Mesendoderm (in vitro differentiated cells): ENCODE results near the gene FARSB.

ENCODE experiments used
- DNase-seq: peaks from one replicate; pipeline ENCODE4 v3.0.0; 2013
- H2AK5ac ChIP-seq: 2 replicates; pipeline ENCODE4 v1.6.1; 2013; ENCODE audit warnings: low read length, inconsistent platforms
- H2BK120ac ChIP-seq: 2 replicates; pipeline ENCODE4 v1.6.1; 2013; ENCODE audit warnings: low read depth, mild to moderate bottlenecking, low read length, moderate library complexity, mixed read lengths
- H2BK15ac ChIP-seq: replicated peaks from 2 replicates; pipeline ENCODE4 v1.6.1; 2013; ENCODE audit warnings: low read depth, mild to moderate bottlenecking, moderate library complexity
- H2BK5ac ChIP-seq: 2 replicates; pipeline ENCODE4 v1.6.1; 2013; ENCODE audit warnings: low read length, inconsistent platforms
- H3K18ac ChIP-seq: 2 replicates; pipeline ENCODE4 v1.6.1; 2013; ENCODE audit warnings: mild to moderate bottlenecking, low read length, mixed read lengths
- H3K23ac ChIP-seq: one replicate; pipeline ENCODE4 v1.6.1; 2013; ENCODE audit warnings: low read length
- H3K27ac ChIP-seq: 2 replicates; pipeline ENCODE4 v1.5.1; 2013; ENCODE audit warnings: low read depth, mild to moderate bottlenecking, inconsistent platforms, low read length, moderate library complexity
- H3K27me3 ChIP-seq: 2 replicates; pipeline ENCODE4 v1.6.1; 2013; ENCODE audit warnings: low read length, control low read depth, mild to moderate bottlenecking, inconsistent platforms; ENCODE audit not compliant: insufficient read depth, poor library complexity
- H3K36me3 ChIP-seq: 2 replicates; pipeline ENCODE4 v1.6.1; 2013; ENCODE audit warnings: low read length, inconsistent platforms; ENCODE audit not compliant: control insufficient read depth, insufficient read depth
- H3K4ac ChIP-seq: one replicate; pipeline ENCODE4 v1.6.1; 2013; ENCODE audit warnings: low read depth, mild to moderate bottlenecking, low read length, moderate library complexity
- H3K4me1 ChIP-seq: 2 replicates; pipeline ENCODE4 v1.6.1; 2013; ENCODE audit warnings: low read depth, low read length, inconsistent platforms; ENCODE audit not compliant: control insufficient read depth
- H3K4me2 ChIP-seq: 2 replicates; pipeline ENCODE4 v1.6.1; 2013; ENCODE audit warnings: low read length
- H3K4me3 ChIP-seq: 2 replicates; pipeline ENCODE4 v1.5.1; 2013; ENCODE audit warnings: mild to moderate bottlenecking, low read length
- H3K56ac ChIP-seq: one replicate; pipeline ENCODE4 v1.6.1; 2013; ENCODE audit warnings: low read length
- H3K79me1 ChIP-seq: 2 replicates; pipeline ENCODE4 v1.6.1; 2013; ENCODE audit warnings: low read length, inconsistent platforms
- H3K79me2 ChIP-seq: 2 replicates; pipeline ENCODE4 v1.6.1; 2013; ENCODE audit warnings: mild to moderate bottlenecking, low read length; ENCODE audit not compliant: control insufficient read depth, insufficient read depth
- H3K9ac ChIP-seq: 2 replicates; pipeline ENCODE4 v1.6.1; 2013; ENCODE audit warnings: low read length, inconsistent platforms
- H4K5ac ChIP-seq: one replicate; pipeline ENCODE4 v1.6.1; 2013; ENCODE audit warnings: low read length
- H4K8ac ChIP-seq: one replicate; pipeline ENCODE4 v1.6.1; 2013; ENCODE audit warnings: low read depth, mild to moderate bottlenecking, control low read depth, low read length, moderate library complexity
- WGBS: extraction: QIAGEN DNeasy Blood & Tissue Kit; methylation state at CpG from one replicate; pipeline ENCODE4 v1.1.7; 2013; ENCODE audit warnings: low lambda C conversion rate, missing lambda C conversion rate; ENCODE audit not compliant: insufficient coverage; ENCODE audit errors: extremely low coverage; 5-methylcytosine and 5-hydroxymethylcytosine counted together

The FARSB gene

DNA sequence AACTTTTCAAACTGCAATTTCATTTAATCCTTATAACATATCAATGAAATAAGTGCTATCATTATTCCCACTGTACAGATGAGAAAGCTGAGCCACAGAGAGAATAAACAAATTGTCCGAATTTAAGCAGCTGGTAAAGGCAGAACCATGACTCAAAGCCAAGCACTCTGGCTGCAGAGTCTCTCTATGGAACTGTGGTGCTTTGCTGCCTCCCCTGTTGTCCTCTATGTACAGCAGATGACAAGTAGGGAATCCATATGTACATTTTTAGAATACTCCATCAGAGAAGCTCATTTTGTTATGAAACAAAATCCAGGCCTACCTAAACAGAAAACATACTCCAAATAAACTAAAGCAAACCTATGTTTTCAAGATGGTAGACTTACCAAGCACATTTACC is 45.1 kb downstream of the FARSB start:
- H3K27ac ChIP-seq: no peak overlapping the region
- H3K4me3 ChIP-seq: no peak overlapping the region
- H3K4me1 ChIP-seq: no peaks in the 10 kb centered on the region
- no peak overlapping the region for H2BK5ac ChIP-seq
- no peak overlapping the region for H3K4me2 ChIP-seq
- no peak overlapping the region for H3K4ac ChIP-seq
- no peak overlapping the region for H3K56ac ChIP-seq
- H4K8ac ChIP-seq: no peak overlapping the region
- no peak overlapping the region for H4K5ac ChIP-seq
- no peaks in the 10 kb centered on the region for H3K27me3 ChIP-seq
- H3K18ac ChIP-seq: no peak overlapping the region
- H2BK120ac ChIP-seq: no peak overlapping the region
- no peaks in the 10 kb centered on the region for H3K36me3 ChIP-seq
- no peak overlapping the region for H2BK15ac ChIP-seq
- WGBS: no CpG with 5 or more reads among the region's 1 CpG
- no peak for DNase-seq
- H3K23ac ChIP-seq: no peak overlapping the region
- no peak overlapping the region for H3K9ac ChIP-seq
- no peaks in the 10 kb centered on the region for H3K79me2 ChIP-seq
- H2AK5ac ChIP-seq: no peak overlapping the region
- no peaks in the 10 kb centered on the region for H3K79me1 ChIP-seq

- Histone ChIP-seq H3K36me3 (no peaks in the 10 kb centered on the region), H2AK5ac (no peak overlapping the region), H2BK5ac (no peak overlapping the region), H4K5ac (no peak overlapping the region), H3K4ac (no peak overlapping the region), H2BK15ac (no peak overlapping the region), H3K4me3 (no peak overlapping the region), H3K56ac (no peak overlapping the region), H3K27me3 (no peaks in the 10 kb centered on the region), H3K4me2 (no peak overlapping the region), H3K9ac (no peak overlapping the region), H3K23ac (no peak overlapping the region), H3K4me1 (no peaks in the 10 kb centered on the region), H3K79me1 (no peaks in the 10 kb centered on the region), H3K18ac (no peak overlapping the region), H3K79me2 (no peaks in the 10 kb centered on the region), H3K27ac (no peak overlapping the region), H2BK120ac (no peak overlapping the region), H4K8ac (no peak overlapping the region)
- no CpG with 5 or more reads among the region's 3 CpGs for WGBS
- no peak for DNase-seq
Observed at GRCh38 chr2:222609381-222609780, 46.5 kb downstream of the FARSB start.

DNA sequence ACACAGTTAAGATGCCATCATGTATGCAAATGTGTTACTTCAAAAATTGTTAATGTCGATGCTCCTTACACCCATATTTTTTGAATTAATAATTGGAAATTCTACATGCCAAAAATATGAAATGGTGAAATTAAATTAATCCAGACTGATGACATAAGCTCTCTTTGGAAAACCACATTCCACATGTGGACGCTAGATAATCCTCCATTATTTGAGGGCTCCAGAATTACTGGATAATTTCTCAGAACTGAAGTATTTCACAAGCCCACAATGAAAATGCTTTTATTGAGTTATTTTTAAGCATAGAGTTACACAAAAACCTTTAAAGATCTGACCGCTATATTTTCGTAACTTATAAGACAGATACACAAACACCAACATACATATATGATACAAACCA is 47.8 kb downstream of the FARSB start:
- no peaks in the 10 kb centered on the region for H3K4me1 ChIP-seq
- no peak overlapping the region for H2BK5ac ChIP-seq
- no peak overlapping the region for H3K23ac ChIP-seq
- no peak overlapping the region for H3K18ac ChIP-seq
- DNase-seq: no peak
- H3K27ac ChIP-seq: no peak overlapping the region
- H3K79me1 ChIP-seq: no peaks in the 10 kb centered on the region
- no peak overlapping the region for H2AK5ac ChIP-seq
- no peaks in the 10 kb centered on the region for H3K79me2 ChIP-seq
- no peak overlapping the region for H2BK15ac ChIP-seq
- no peak overlapping the region for H4K8ac ChIP-seq
- no peak overlapping the region for H3K4me2 ChIP-seq
- no peak overlapping the region for H3K9ac ChIP-seq
- no peak overlapping the region for H3K56ac ChIP-seq
- H3K4ac ChIP-seq: no peak overlapping the region
- no peak overlapping the region for H3K4me3 ChIP-seq
- H3K27me3 ChIP-seq: no peaks in the 10 kb centered on the region
- H4K5ac ChIP-seq: no peak overlapping the region
- H2BK120ac ChIP-seq: no peak overlapping the region
- WGBS: no CpG with 5 or more reads among the region's 4 CpGs
- no peaks in the 10 kb centered on the region for H3K36me3 ChIP-seq

DNA sequence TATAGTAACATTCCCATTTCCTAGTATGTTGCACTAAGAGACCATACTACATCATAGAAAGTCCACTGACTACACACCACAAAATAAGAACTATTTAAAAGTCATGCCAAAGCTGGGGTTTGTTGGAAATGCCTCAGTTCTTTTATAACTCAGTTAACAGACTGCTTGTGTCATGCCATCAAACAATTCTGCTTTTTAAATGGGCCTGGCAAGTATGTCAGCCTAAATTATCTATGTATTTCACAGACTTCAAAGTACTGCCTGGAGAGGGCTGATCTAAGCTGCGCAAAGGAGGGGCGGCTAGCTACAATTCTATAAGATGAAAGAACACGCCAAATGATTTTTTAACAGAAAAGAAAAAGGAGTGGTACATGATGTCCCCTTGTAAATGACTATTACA is 49.6 kb downstream of the FARSB start:
- Histone ChIP-seq H3K4me2 (no peak overlapping the region), H3K27ac (no peak overlapping the region), H3K79me1 (no peaks in the 10 kb centered on the region), H2BK15ac (no peak overlapping the region), H3K18ac (no peak overlapping the region), H4K8ac (no peak overlapping the region), H4K5ac (no peak overlapping the region), H3K36me3 (no peaks in the 10 kb centered on the region), H3K9ac (no peak overlapping the region), H3K79me2 (no peaks in the 10 kb centered on the region), H3K4ac (no peak overlapping the region), H2BK5ac (no peak overlapping the region), H2AK5ac (no peak overlapping the region), H3K23ac (no peak overlapping the region), H3K4me1 (no peaks in the 10 kb centered on the region), H3K56ac (no peak overlapping the region), H3K27me3 (no peaks in the 10 kb centered on the region), H3K4me3 (no peak overlapping the region), H2BK120ac (no peak overlapping the region)
- no peak for DNase-seq
- no CpG with 5 or more reads among the region's 3 CpGs for WGBS

DNA sequence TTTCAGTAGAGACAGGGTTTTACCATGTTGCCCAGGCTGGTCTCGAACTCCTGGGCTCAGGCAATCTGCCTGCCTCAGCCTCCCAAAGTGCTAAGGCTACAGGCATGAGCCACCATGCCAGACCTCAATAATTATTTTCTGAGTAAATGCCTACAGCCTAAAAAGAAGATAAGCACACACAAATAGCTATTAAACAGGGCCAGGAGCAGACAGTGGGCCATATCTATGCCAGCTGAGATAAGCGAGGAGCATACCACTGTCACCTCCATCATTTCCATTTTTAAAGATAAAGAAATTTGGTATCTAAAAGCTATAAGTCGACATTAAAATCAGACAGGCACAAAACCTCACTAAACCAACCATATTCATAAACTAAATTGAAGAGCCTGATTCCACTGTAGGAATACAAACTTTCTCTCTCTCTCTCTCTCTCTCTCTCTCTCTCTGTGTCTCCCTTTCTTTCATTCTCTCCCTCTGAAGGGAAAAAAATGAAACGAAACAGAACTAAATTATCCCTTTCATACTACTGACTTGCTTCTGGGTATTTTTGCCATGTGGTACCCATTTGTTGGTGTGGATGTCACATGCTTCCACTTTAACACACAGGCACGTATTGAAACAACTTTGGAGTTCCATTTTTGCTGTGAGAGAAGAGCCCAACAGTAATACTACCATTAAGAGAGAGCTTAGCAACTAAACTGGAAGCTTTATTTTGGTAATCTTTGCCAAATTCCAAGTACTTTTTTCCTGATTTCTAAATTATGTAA is 51.0 kb downstream of the FARSB start:
- Histone ChIP-seq H3K4ac (no peak overlapping the region), H2BK5ac (no peak overlapping the region), H4K8ac (no peak overlapping the region), H2AK5ac (no peak overlapping the region), H2BK120ac (no peak overlapping the region), H3K4me1 (no peaks in the 10 kb centered on the region), H3K4me2 (no peak overlapping the region), H3K9ac (no peak overlapping the region), H2BK15ac (no peak overlapping the region), H3K18ac (no peak overlapping the region), H3K27ac (no peak overlapping the region), H3K56ac (no peak overlapping the region), H3K27me3 (no peaks in the 10 kb centered on the region), H3K79me1 (no peaks in the 10 kb centered on the region), H3K4me3 (no peak overlapping the region), H4K5ac (no peak overlapping the region), H3K23ac (no peak overlapping the region), H3K36me3 (no peaks in the 10 kb centered on the region), H3K79me2 (no peaks in the 10 kb centered on the region)
- DNase-seq: no peak
- no CpG with 5 or more reads among the region's 5 CpGs for WGBS

GRCh38 chr2:222603501-222603900 is 52.4 kb downstream of the FARSB start:
- Histone ChIP-seq H3K56ac (no peak overlapping the region), H3K4me2 (no peak overlapping the region), H4K8ac (no peak overlapping the region), H3K23ac (no peak overlapping the region), H3K4me3 (no peak overlapping the region), H2BK5ac (no peak overlapping the region), H3K9ac (no peak overlapping the region), H3K79me2 (no peaks in the 10 kb centered on the region), H3K4ac (no peak overlapping the region), H3K27me3 (no peaks in the 10 kb centered on the region), H2BK15ac (no peak overlapping the region), H3K18ac (no peak overlapping the region), H3K27ac (no peak overlapping the region), H4K5ac (no peak overlapping the region), H3K36me3 (peaks cover 3% of the 10 kb centered on the region), H3K79me1 (no peaks in the 10 kb centered on the region), H3K4me1 (no peaks in the 10 kb centered on the region), H2BK120ac (no peak overlapping the region), H2AK5ac (no peak overlapping the region)
- DNase-seq: no peak
- WGBS: no CpG with 5 or more reads among the region's 2 CpGs
